ENCODE measurements around the gene CADPS. TPM values are rescaled to one million over a fixed set of nuclear protein-coding genes. Genes with fewer than 3 reads are reported as not detected.

The CADPS gene
- total RNA-seq, 8 experiments from 2014 or later: 1.6 to 196 (median 90.7) TPM

DNA sequence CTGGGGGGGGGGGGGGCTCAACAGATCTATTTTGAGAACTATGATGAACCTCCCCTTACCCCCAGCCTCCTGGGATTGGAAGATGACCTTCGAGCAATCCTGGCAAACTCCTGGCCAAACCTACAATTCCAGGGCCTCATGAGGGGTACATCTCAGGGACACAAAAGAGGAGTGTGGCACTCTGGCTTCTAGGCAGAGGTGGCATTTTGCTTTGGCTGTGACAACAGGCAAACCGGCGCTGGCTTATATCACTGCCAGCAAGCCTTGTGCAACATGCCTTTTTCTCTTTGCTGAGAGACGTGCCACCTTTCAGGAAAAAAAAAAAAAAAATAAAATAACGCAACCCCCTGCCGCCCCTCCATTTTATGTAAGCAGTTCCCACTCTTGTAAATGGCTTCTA, 470.1 kb downstream of the CADPS start:
- 29 to 98% (median 86%) methylated on average over 1 to 5 of the region's 6 CpGs; no CpG with 5 or more reads in 2 of the 10 experiments for WGBS, 10 experiments
- no peak for ATAC-seq (replicated peaks in 6 of 8)
- in situ Hi-C loops (cut with MboI; ENCODE audit: low pct_unique_long_range_greater_than_20kb in 2 of 9, low sequenced_read_pairs in 9 of 9, unreplicated experiment in 9 of 9): no loop called here
- Histone ChIP-seq H3K4me3 (no peak overlapping the region), H3K27ac (no peak overlapping the region), H3K4me1 (replicated peaks in 1 of 2) (no peaks in the 10 kb centered on the region)

DNA sequence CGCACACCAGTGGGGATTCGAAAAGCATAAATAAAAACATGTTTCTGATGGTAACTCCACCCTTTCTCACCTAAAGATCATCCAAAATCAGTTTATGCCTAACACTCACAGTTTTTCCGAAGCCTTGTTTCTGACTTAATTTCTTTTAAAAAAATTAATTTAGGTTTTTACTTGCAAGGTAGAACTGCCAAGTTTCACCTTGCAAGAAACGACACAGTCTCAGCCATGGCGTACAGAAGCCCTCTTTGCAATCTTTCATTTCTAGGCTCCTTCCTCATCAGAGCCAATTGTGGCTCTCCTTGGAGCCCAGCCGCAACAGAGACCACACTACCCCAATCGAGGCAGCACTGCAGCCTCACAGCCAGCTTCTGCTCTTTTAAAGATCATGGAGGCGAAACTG, 470.9 kb downstream of the CADPS start:
- Histone ChIP-seq H3K4me1 (replicated peaks in 1 of 2) (no peaks in the 10 kb centered on the region), H3K27ac (no peak overlapping the region), H3K4me3 (no peak overlapping the region)
- WGBS, 10 experiments: 40 to 95% (median 82%) methylated on average over 2 to 8 of the region's 8 CpGs
- in situ Hi-C loops (cut with MboI; ENCODE audit: low pct_unique_long_range_greater_than_20kb in 2 of 9, low sequenced_read_pairs in 9 of 9, unreplicated experiment in 9 of 9): no loop called here
- ATAC-seq (replicated peaks in 6 of 8): no peak

DNA sequence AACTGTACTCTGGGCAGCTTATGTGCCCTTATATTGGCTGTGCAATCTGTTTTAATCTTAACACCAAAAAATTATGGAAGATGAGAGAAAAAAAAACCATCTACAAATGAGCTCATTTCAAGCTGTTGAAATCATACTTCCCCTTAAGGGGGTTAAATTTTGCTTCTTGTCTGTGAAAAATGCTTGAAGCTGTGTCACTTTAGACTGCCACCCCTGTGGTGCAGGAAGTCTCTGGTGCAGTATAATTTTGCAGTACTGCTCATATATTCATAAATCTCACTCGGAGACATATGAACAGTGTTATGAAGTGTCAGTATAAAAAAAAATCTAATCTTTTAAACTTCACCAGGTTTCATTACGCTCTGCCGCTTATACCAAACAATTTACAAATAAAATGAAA, 471.5 kb downstream of the CADPS start:
- ATAC-seq (replicated peaks in 6 of 8): no peak
- 28 to 100% (median 84%) methylated on average over 2 to 3 of the region's 3 CpGs; no CpG with 5 or more reads in 2 of the 10 experiments for WGBS, 10 experiments
- Histone ChIP-seq H3K27ac (no peak overlapping the region), H3K4me1 (replicated peaks in 1 of 2) (no peaks in the 10 kb centered on the region), H3K4me3 (no peak overlapping the region)
- in situ Hi-C loops (cut with MboI; ENCODE audit: low pct_unique_long_range_greater_than_20kb in 2 of 9, low sequenced_read_pairs in 9 of 9, unreplicated experiment in 9 of 9): no loop called here

DNA sequence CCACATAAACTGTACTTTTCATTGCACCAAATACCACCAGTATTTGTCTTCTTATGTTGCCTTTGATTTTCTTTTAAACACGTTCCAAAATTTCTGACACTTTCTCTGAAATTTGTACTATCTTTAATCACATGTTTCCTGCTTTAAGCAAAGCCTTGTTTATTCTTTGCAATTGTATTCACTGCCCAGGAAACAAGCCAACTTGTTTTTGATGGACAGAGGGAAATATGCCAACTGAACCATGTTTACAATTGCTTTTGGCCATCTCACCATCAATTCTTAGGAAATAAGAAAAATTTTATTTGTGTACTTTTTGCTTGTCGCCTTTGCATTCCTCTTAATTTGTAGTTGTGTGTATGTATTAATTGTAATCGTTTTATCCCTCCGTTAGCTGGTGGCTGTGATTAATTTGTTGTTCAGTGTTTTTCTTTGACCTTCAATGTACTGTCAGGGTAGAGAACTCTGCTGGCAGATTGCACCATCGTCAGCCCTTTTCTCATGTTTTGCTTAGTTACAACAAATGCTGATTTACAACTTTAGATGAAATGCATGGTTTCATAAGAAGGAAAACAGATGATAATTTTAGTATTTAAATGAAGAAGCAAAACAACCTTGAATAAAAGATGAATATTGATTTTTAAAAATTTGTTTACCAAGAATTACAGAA, 482.5 kb downstream of the CADPS start:
- in situ Hi-C loops (cut with MboI; ENCODE audit: low pct_unique_long_range_greater_than_20kb in 2 of 9, low sequenced_read_pairs in 9 of 9, unreplicated experiment in 9 of 9): no loop called here
- H3K4me1 ChIP-seq (replicated peaks in 1 of 2): no peaks in the 10 kb centered on the region
- no peak overlapping the region for H3K27ac ChIP-seq
- ATAC-seq (replicated peaks in 6 of 8): peak in 1 of 8 experiments; percentile 33
- 15 to 100% (median 59%) methylated on average over 1 to 5 of the region's 5 CpGs for WGBS, 10 experiments
- H3K4me3 ChIP-seq: no peak overlapping the region

DNA sequence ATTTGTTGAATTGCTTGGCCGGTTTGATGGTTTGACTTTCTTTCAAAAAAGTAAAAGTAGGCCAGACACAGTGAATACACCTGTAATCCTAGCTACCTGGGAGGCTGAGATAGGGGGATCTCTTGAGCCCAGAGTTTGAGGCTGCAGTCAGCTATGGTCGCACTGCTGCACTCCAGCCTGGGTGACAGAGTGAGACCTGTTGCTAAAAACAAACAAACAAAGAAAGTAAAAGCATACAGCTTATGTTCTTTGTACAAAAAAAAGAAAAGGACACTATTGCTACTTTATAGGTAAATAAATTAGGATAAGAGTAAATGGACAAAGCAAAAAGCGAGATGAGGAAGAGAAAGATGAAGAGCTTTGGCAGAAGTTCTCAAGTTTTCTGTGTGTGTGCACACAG, 488.0 kb downstream of the CADPS start:
- no peak overlapping the region for H3K27ac ChIP-seq
- H3K4me3 ChIP-seq: no peak overlapping the region
- no peak for ATAC-seq (replicated peaks in 6 of 8)
- in situ Hi-C loops (cut with MboI; ENCODE audit: low pct_unique_long_range_greater_than_20kb in 2 of 9, low sequenced_read_pairs in 9 of 9, unreplicated experiment in 9 of 9): no loop called here
- 33 to 100% (median 92%) methylated on average over 2 to 3 of the region's 3 CpGs; no CpG with 5 or more reads in 2 of the 10 experiments for whole genome bisulfite sequencing, 10 experiments
- no peaks in the 10 kb centered on the region for H3K4me1 ChIP-seq (replicated peaks in 1 of 2)

DNA sequence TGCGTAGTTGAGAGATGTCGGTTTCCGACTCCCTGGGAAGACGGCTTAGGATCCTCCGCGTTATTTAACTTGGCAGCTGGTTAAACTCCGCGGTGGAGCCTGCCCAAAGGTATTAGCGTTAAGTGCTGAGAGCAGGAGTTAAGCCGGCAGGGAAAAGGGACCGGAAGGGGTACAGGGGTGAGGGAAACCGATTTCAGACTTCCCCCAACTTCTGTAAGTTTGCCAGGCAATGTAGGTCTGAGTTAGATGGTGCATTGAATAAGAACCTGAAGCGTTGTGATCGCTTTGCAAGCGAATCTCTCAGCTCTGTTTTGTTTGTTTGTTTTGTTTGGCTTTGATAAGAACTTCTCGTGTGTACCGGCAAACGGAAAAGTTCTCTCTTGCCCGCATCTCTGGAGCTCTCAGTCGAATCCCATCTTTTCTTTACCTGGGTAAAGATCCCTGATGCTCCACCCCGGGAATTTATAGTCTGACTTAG, 495.9 kb downstream of the CADPS start:
- Histone ChIP-seq H3K27ac (no peak overlapping the region), H3K4me3 (no peak overlapping the region), H3K4me1 (replicated peaks in 1 of 2) (peaks cover 0 to 5% of the 10 kb centered on the region in 2 donors)
- ATAC-seq (replicated peaks in 6 of 8): no peak
- in situ Hi-C loops (cut with MboI; ENCODE audit: low pct_unique_long_range_greater_than_20kb in 2 of 9, low sequenced_read_pairs in 9 of 9, unreplicated experiment in 9 of 9): no loop called here
- WGBS, 10 experiments: 0 to 16% (median 9%) methylated on average over 6 to 20 of the region's 21 CpGs; no CpG with 5 or more reads in 2 of the 10 experiments

GRCh38 chr3:62378921-62379320, 496.3 kb downstream of the CADPS start:
- peaks cover 3 to 5% of the 10 kb centered on the region in 2 donors for H3K4me1 ChIP-seq (replicated peaks in 1 of 2)
- no peak overlapping the region for H3K4me3 ChIP-seq
- no peak for ATAC-seq (replicated peaks in 6 of 8)
- in situ Hi-C loops (cut with MboI; ENCODE audit: low pct_unique_long_range_greater_than_20kb in 2 of 9, low sequenced_read_pairs in 9 of 9, unreplicated experiment in 9 of 9): no loop called here
- WGBS, 10 experiments: 0 to 53% (median 18%) methylated on average over 2 to 12 of the region's 14 CpGs; no CpG with 5 or more reads in 3 of the 10 experiments
- no peak overlapping the region for H3K27ac ChIP-seq

- peak in 6 of 8 experiments; percentile 34 to 65 (median 47) for ATAC-seq (replicated peaks in 6 of 8)
- Histone ChIP-seq H3K4me3 (no peak overlapping the region), H3K4me1 (replicated peaks in 1 of 2) (peaks cover 5% of the 10 kb centered on the region in 2 donors), H3K27ac (no peak overlapping the region)
- WGBS, 10 experiments: 0 to 20% (median 4%) methylated on average over 1 to 15 of the region's 29 CpGs; no CpG with 5 or more reads in 1 of the 10 experiments
- in situ Hi-C loops (cut with MboI; ENCODE audit: low pct_unique_long_range_greater_than_20kb in 2 of 9, low sequenced_read_pairs in 9 of 9, unreplicated experiment in 9 of 9): no loop called here
These were observed 496.9 kb downstream of the CADPS start for GRCh38 chr3:62378311-62378789.

DNA sequence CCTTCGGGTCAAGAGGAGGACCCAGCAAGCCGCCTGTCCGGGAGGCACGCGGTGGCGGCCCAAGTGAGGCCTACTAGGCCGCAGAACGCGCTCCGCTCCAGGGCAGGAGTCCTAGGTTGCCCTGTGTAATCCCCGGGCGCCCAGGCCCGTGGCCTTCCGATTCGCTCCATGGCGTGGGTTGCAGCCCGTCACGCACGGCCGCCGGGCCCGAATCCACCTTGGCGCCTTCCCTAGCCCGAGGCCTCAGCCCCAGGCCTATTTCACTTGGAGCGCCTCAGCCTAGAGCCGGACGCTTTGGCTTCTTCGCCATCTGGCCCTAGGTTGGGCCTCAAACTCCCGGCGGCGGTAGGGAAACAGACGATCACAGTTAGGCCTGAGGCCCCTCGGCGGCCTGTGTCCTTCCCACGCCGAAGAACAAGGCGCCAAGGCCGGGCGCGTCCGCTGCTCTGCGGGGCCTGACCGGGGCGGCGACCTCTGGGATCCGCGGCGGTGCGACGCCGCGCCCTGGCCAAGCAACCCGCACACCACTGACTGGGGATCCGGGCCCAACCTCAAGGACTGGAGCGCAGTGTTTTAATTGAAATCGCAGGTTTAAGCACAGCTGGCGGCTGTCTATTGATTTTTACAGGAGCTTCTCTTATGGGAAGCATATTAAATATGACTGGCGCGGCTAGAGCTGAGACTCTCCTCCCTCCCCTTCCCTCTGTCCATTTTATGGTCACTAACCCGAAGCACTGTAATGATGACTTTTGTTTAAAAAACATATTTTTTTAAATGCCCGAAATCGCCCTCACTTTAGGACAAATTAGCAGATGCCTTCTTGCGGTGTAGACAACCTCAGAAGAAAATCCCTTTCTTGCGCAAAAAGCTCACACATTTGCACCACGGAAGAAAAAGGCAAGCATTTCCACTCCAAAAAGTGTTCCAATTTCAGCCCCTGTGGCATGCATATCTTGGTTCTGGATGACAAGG, 498.0 kb downstream of the CADPS start:
- no peak for ATAC-seq (replicated peaks in 6 of 8)
- Histone ChIP-seq H3K4me1 (replicated peaks in 1 of 2) (peaks cover 5% of the 10 kb centered on the region in 2 donors), H3K4me3 (no peak overlapping the region), H3K27ac (no peak overlapping the region)
- in situ Hi-C loops (cut with MboI; ENCODE audit: low pct_unique_long_range_greater_than_20kb in 2 of 9, low sequenced_read_pairs in 9 of 9, unreplicated experiment in 9 of 9): no loop called here
- WGBS, 10 experiments: 15 to 100% (median 61%) methylated on average over 2 to 15 of the region's 65 CpGs; no CpG with 5 or more reads in 2 of the 10 experiments

- Histone ChIP-seq H3K4me3 (no peak overlapping the region), H3K27ac (no peak overlapping the region), H3K4me1 (replicated peaks in 1 of 2) (peaks cover 5% of the 10 kb centered on the region in 2 donors)
- in situ Hi-C loops (cut with MboI; ENCODE audit: low pct_unique_long_range_greater_than_20kb in 2 of 9, low sequenced_read_pairs in 9 of 9, unreplicated experiment in 9 of 9): no loop called here
- 49 to 83% (median 62%) methylated on average over 1 to 3 of the region's 3 CpGs for WGBS, 10 experiments
- ATAC-seq (replicated peaks in 6 of 8): no peak
These were observed 498.8 kb downstream of the CADPS start for GRCh38 chr3:62376454-62376720.

GRCh38 chr3:62375655-62376453, 499.4 kb downstream of the CADPS start:
- no peak for ATAC-seq (replicated peaks in 6 of 8)
- no peak overlapping the region for H3K27ac ChIP-seq
- H3K4me3 ChIP-seq: no peak overlapping the region
- WGBS, 10 experiments: 36 to 83% (median 51%) methylated on average over 5 to 13 of the region's 14 CpGs
- in situ Hi-C loops (cut with MboI; ENCODE audit: low pct_unique_long_range_greater_than_20kb in 2 of 9, low sequenced_read_pairs in 9 of 9, unreplicated experiment in 9 of 9): no loop called here
- peaks cover 5% of the 10 kb centered on the region in 2 donors for H3K4me1 ChIP-seq (replicated peaks in 1 of 2)

DNA sequence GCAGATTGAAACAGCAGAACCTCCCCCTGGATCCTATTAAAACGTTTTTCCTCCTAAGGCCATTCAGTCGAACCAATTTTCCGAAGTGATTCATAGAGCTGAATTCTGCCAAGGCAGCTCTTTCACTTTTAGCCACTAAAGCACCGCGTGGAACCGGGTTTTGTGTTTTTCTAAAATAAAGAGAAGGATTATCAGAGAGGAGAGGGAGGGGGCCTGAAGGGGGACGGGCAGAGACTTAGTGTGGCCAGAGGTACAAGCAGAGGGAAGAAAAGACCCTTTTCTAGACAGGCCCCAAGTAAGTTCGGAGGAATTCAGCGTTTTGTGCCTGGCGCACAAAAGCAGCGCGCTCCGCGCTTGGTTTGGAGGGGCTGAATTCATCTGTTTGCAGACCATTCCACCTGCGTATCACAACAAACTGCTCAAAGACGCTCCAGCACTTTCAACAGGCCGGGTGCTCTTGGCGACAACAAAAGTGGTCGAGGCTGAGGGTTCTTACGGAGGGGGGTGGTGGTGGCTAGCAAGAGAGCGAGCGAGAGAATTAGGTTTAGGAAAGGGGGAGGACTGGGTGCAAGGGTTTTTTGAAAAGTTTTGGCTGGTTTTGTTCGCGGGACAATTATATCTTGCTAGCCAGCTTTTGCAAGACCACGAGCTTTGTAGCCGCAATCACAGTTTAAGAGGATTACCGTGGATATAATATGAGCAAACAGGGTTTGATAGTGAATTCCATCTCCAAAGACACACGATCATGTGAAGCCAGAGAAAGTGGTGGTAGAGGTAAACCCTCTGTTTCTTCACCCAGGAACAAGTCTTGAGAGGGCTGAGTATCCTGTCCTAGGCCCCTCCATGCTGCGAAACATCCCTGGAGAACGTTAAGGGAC, 500.6 kb downstream of the CADPS start:
- peak in 1 of 8 experiments; percentile 37 for ATAC-seq (replicated peaks in 6 of 8)
- no peak overlapping the region for H3K4me3 ChIP-seq
- H3K27ac ChIP-seq: no peak overlapping the region
- peaks cover 5% of the 10 kb centered on the region in 2 donors for H3K4me1 ChIP-seq (replicated peaks in 1 of 2)
- in situ Hi-C loops (cut with MboI; ENCODE audit: low pct_unique_long_range_greater_than_20kb in 2 of 9, low sequenced_read_pairs in 9 of 9, unreplicated experiment in 9 of 9): no loop called here
- 3 to 22% (median 11%) methylated on average over 1 to 25 of the region's 30 CpGs for WGBS, 10 experiments

Measured in motor neuron (in vitro differentiated cells).